Neural progenitor cell (in vitro differentiated cells): ENCODE measurements around the gene MCM8. TPM values are rescaled to one million over a fixed set of nuclear protein-coding genes. Genes with fewer than 3 reads are reported as not detected.

Source experiments
- DNase-seq: peaks from one replicate; pipeline ENCODE4 v3.0.0-alpha.2; 2016; ENCODE audit warnings: low spot score
- H2AFZ ChIP-seq: fragments of 200-600 bp; sonication (generic); replicated peaks from 2 replicates; pipeline ENCODE4 v1.6.1; 2016; ENCODE audit warnings: antibody characterized with exemption
- H3F3A ChIP-seq: fragments of 200-600 bp; sonication (generic); 2 replicates; pipeline ENCODE4 v1.6.1; 2016; ENCODE audit warnings: antibody characterized with exemption, low read depth
- H3K27ac ChIP-seq: fragments of 200-600 bp; sonication (generic); 2 replicates; pipeline ENCODE4 v1.5.1; 2016; ENCODE audit warnings: mild to moderate bottlenecking
- H3K27me3 ChIP-seq: fragments of 200-600 bp; sonication (generic); 2 replicates; pipeline ENCODE4 v1.6.1; 2016; ENCODE audit warnings: mild to moderate bottlenecking, moderate library complexity
- H3K36me3 ChIP-seq: fragments of 200-600 bp; sonication (generic); 2 replicates; pipeline ENCODE4 v1.5.1; 2016
- H3K4me1 ChIP-seq: fragments of 200-600 bp; sonication (generic); 2 replicates; pipeline ENCODE4 v1.6.1; 2016; ENCODE audit warnings: mixed run types
- H3K4me2 ChIP-seq: fragments of 200-600 bp; sonication (generic); 2 replicates; pipeline ENCODE4 v1.6.1; 2016
- H3K4me3 ChIP-seq: fragments of 200-600 bp; sonication (generic); 2 replicates; pipeline ENCODE4 v1.5.1; 2016
- H3K79me2 ChIP-seq: fragments of 200-600 bp; sonication (generic); 2 replicates; pipeline ENCODE4 v1.6.1; 2016; ENCODE audit warnings: low read depth
- H3K9ac ChIP-seq: fragments of 200-600 bp; sonication (generic); 2 replicates; pipeline ENCODE4 v1.6.1; 2016
- H3K9me3 ChIP-seq: fragments of 200-600 bp; sonication (generic); 2 replicates; pipeline ENCODE4 v1.5.1; 2016; ENCODE audit warnings: low read depth
- H4K20me1 ChIP-seq: fragments of 200-600 bp; sonication (generic); 2 replicates; pipeline ENCODE4 v1.6.1; 2016; ENCODE audit warnings: low read depth
- H3K27ac Mint-ChIP-seq: 3 replicates; pipeline ENCODE4 v1.8.0; 2021; ENCODE audit warnings: mixed read lengths
- H3K27me3 Mint-ChIP-seq: 2 replicates; pipeline ENCODE4 v1.8.0; 2022; ENCODE audit warnings: low read depth, mild to moderate bottlenecking, inconsistent platforms, moderate library complexity, mixed read lengths; ENCODE audit not compliant: insufficient read depth
- H3K36me3 Mint-ChIP-seq: 3 replicates; pipeline ENCODE4 v1.8.0; 2021; ENCODE audit warnings: mixed read lengths
- H3K4me1 Mint-ChIP-seq: 3 replicates; pipeline ENCODE4 v1.8.0; 2021; ENCODE audit warnings: mixed read lengths
- H3K4me3 Mint-ChIP-seq: 3 replicates; pipeline ENCODE4 v1.8.0; 2021; ENCODE audit warnings: mild to moderate bottlenecking, moderate library complexity, mixed read lengths
- H3K9me3 Mint-ChIP-seq: 3 replicates; pipeline ENCODE4 v1.8.0; 2020; ENCODE audit warnings: mixed read lengths
- EZH2 ChIP-seq: fragments of 200-600 bp; sonication (generic); IDR thresholded peaks from 2 replicates; pipeline ENCODE4 v1.6.1; 2017; ENCODE audit warnings: antibody characterized with exemption, mild to moderate bottlenecking, moderate library complexity
- EZH2phosphoT487 ChIP-seq: fragments of 200-600 bp; sonication (generic); IDR thresholded peaks from 2 replicates; pipeline ENCODE4 v1.6.1; 2017; ENCODE audit warnings: antibody characterized with exemption
- total RNA-seq: library from RNA; depleted of rRNA; stranded (reverse); fragments of >200 nt; gene quantifications from 2 replicates; pipeline ENCODE4 v1.2.3, GENCODE V29; 2015; ENCODE audit warnings: low replicate concordance
- TF ChIP-seq, protein P1 (sequence below): fragments of 200-600 bp; sonication (generic); IDR thresholded peaks from 2 replicates; pipeline ENCODE4 v1.5.1; 2017; ENCODE audit warnings: antibody characterized with exemption, mild to moderate bottlenecking

The MCM8 gene
- total RNA-seq, 1 donor from 2014 or later, result 45.2 TPM

- Mint-ChIP-seq H3K27me3 (no peaks in the 10 kb centered on the region), H3K27ac (no peak overlapping the region), H3K4me1 (no peaks in the 10 kb centered on the region), H3K4me3 (no peak overlapping the region), H3K36me3 (peaks cover 6% of the 10 kb centered on the region), H3K9me3 (no peaks in the 10 kb centered on the region)
- Histone ChIP-seq H3K27ac (no peak overlapping the region), H4K20me1 (no peaks in the 10 kb centered on the region), H3F3A (no peaks in the 10 kb centered on the region), H3K4me3 (no peak overlapping the region), H3K9me3 (no peaks in the 10 kb centered on the region), H3K27me3 (no peaks in the 10 kb centered on the region), H3K9ac (no peak overlapping the region), H3K36me3 (peaks cover 8% of the 10 kb centered on the region), H3K4me1 (no peaks in the 10 kb centered on the region), H3K79me2 (no peaks in the 10 kb centered on the region), H2AFZ (no peak overlapping the region), H3K4me2 (no peak overlapping the region)
- peak; percentile 4 for DNase-seq
- TF ChIP-seq, protein P1, sequence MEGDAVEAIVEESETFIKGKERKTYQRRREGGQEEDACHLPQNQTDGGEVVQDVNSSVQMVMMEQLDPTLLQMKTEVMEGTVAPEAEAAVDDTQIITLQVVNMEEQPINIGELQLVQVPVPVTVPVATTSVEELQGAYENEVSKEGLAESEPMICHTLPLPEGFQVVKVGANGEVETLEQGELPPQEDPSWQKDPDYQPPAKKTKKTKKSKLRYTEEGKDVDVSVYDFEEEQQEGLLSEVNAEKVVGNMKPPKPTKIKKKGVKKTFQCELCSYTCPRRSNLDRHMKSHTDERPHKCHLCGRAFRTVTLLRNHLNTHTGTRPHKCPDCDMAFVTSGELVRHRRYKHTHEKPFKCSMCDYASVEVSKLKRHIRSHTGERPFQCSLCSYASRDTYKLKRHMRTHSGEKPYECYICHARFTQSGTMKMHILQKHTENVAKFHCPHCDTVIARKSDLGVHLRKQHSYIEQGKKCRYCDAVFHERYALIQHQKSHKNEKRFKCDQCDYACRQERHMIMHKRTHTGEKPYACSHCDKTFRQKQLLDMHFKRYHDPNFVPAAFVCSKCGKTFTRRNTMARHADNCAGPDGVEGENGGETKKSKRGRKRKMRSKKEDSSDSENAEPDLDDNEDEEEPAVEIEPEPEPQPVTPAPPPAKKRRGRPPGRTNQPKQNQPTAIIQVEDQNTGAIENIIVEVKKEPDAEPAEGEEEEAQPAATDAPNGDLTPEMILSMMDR, result no peak
- TF ChIP-seq EZH2phosphoT487 (no peak), EZH2 (no peak)
Observed at GRCh38 chr20:5996765-5997164, 46.3 kb downstream of the MCM8 start.

DNA sequence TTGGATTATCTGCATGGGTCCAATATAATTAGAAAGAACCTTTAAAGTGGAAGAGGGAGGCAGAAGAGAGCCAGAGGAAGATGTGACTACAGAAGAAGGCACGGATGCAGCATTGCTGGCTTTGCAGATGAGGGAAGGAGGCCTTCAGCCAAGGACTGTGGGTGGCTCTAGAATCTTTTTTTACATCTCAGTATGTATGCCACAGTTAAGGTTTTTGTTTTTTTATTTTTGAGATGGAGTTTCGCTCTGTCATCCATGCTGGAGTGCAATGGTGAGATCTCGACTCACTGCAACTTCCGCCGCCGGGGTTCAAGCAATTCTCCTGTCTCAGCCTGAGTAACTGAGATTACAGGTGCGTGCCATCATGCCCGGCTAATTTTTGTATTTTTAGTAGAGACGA, 49.3 kb downstream of the MCM8 start:
- no peak overlapping the region for H3K4me3 ChIP-seq
- Mint-ChIP-seq H3K4me3 (no peak overlapping the region), H3K27me3 (no peaks in the 10 kb centered on the region), H3K4me1 (peaks cover 5% of the 10 kb centered on the region), H3K36me3 (peaks cover 6% of the 10 kb centered on the region), H3K9me3 (no peaks in the 10 kb centered on the region), H3K27ac (no peak overlapping the region)
- H3K4me2 ChIP-seq, result no peak overlapping the region
- H3F3A ChIP-seq, result peaks cover 19% of the 10 kb centered on the region
- no peak for DNase-seq
- H3K9ac ChIP-seq, result no peak overlapping the region
- H3K27me3 ChIP-seq, result no peaks in the 10 kb centered on the region
- H2AFZ ChIP-seq, result no peak overlapping the region
- peaks cover 5% of the 10 kb centered on the region for H3K4me1 ChIP-seq
- TF ChIP-seq, protein P1, result no peak
- no peak for TF ChIP-seq EZH2phosphoT487
- no peak for TF ChIP-seq EZH2
- H3K27ac ChIP-seq, result no peak overlapping the region
- H3K36me3 ChIP-seq, result peaks cover 2% of the 10 kb centered on the region
- no peaks in the 10 kb centered on the region for H3K9me3 ChIP-seq
- no peaks in the 10 kb centered on the region for H3K79me2 ChIP-seq
- H4K20me1 ChIP-seq, result no peaks in the 10 kb centered on the region

GRCh38 chr20:6000871-6001270, 50.4 kb downstream of the MCM8 start:
- H3K4me2 ChIP-seq, result no peak overlapping the region
- no peak overlapping the region for H3K9ac ChIP-seq
- TF ChIP-seq, protein P1, result no peak
- TF ChIP-seq EZH2 (no peak), EZH2phosphoT487 (no peak)
- H3K4me1 ChIP-seq, result peaks cover 10% of the 10 kb centered on the region
- peaks cover 28% of the 10 kb centered on the region for H3F3A ChIP-seq
- no peak overlapping the region for H2AFZ ChIP-seq
- Mint-ChIP-seq H3K36me3 (no peaks in the 10 kb centered on the region), H3K9me3 (no peaks in the 10 kb centered on the region), H3K27ac (no peak overlapping the region), H3K4me3 (no peak overlapping the region), H3K27me3 (no peaks in the 10 kb centered on the region), H3K4me1 (peaks cover 10% of the 10 kb centered on the region)
- no peak for DNase-seq
- peaks cover 2% of the 10 kb centered on the region for H3K36me3 ChIP-seq
- no peaks in the 10 kb centered on the region for H3K79me2 ChIP-seq
- no peaks in the 10 kb centered on the region for H4K20me1 ChIP-seq
- no peaks in the 10 kb centered on the region for H3K27me3 ChIP-seq
- no peak overlapping the region for H3K27ac ChIP-seq
- no peaks in the 10 kb centered on the region for H3K9me3 ChIP-seq
- H3K4me3 ChIP-seq, result no peak overlapping the region
